GM06990 (cell line): ENCODE measurements around the gene LRRC8B.

Experiments
- DNase-seq: peaks from one replicate; pipeline ENCODE4 v3.0.0-alpha.2; 2011; ENCODE audit not compliant: insufficient read length; ENCODE audit errors: extremely low read depth
- H3K27me3 ChIP-seq: replicated peaks from 2 replicates; pipeline ENCODE4 v1.6.0; 2011; ENCODE audit warnings: low read length; ENCODE audit not compliant: control insufficient read depth, insufficient read depth
- H3K36me3 ChIP-seq: 2 replicates; pipeline ENCODE4 v1.5.1; 2011; ENCODE audit warnings: low read length; ENCODE audit not compliant: control insufficient read depth, insufficient read depth
- H3K4me3 ChIP-seq: replicated peaks from 2 replicates; pipeline ENCODE4 v1.5.1; 2011; ENCODE audit warnings: low read depth, mild to moderate bottlenecking, control low read depth, low read length
- CTCF ChIP-seq: IDR thresholded peaks from 2 replicates; pipeline ENCODE4 v1.5.1; 2011; ENCODE audit warnings: low read length, control low read depth, mild to moderate bottlenecking, inconsistent platforms; ENCODE audit not compliant: insufficient read depth, poor library complexity, severe bottlenecking

Gene LRRC8B

GRCh38 chr1:89575207-89575606, 50.6 kb downstream of the LRRC8B start:
- DNase-seq = no peak
- no peak for TF ChIP-seq CTCF
- Histone ChIP-seq H3K4me3 (no peak overlapping the region), H3K36me3 (no peaks in the 10 kb centered on the region), H3K27me3 (no peaks in the 10 kb centered on the region)

- no peaks in the 10 kb centered on the region for H3K27me3 ChIP-seq
- DNase-seq = no peak
- no peaks in the 10 kb centered on the region; the same call in 1 of the 2 replicates for H3K36me3 ChIP-seq
- H3K4me3 ChIP-seq = no peak overlapping the region
- TF ChIP-seq CTCF = no peak
Observed at GRCh38 chr1:89576013-89576412, 51.4 kb downstream of the LRRC8B start.

GRCh38 chr1:89578151-89578550, 53.5 kb downstream of the LRRC8B start:
- Histone ChIP-seq H3K4me3 (no peak overlapping the region), H3K27me3 (no peaks in the 10 kb centered on the region), H3K36me3 (no peaks in the 10 kb centered on the region; the same call in none of the 2 replicates)
- TF ChIP-seq CTCF = no peak
- DNase-seq = no peak

- Histone ChIP-seq H3K4me3 (no peak overlapping the region), H3K27me3 (no peaks in the 10 kb centered on the region), H3K36me3 (no peaks in the 10 kb centered on the region; the same call in none of the 2 replicates)
- no peak for TF ChIP-seq CTCF
- no peak for DNase-seq
Observed at GRCh38 chr1:89578946-89579684, 54.5 kb downstream of the LRRC8B start.

GRCh38 chr1:89580036-89580435, 55.4 kb downstream of the LRRC8B start:
- no peak overlapping the region for H3K4me3 ChIP-seq
- H3K36me3 ChIP-seq = no peaks in the 10 kb centered on the region; the same call in none of the 2 replicates
- no peak for DNase-seq
- no peaks in the 10 kb centered on the region for H3K27me3 ChIP-seq
- TF ChIP-seq CTCF = no peak

GRCh38 chr1:89581859-89582258, 57.2 kb downstream of the LRRC8B start:
- TF ChIP-seq CTCF = no peak
- H3K4me3 ChIP-seq = no peak overlapping the region
- no peak for DNase-seq
- H3K27me3 ChIP-seq = no peaks in the 10 kb centered on the region
- no peaks in the 10 kb centered on the region; the same call in none of the 2 replicates for H3K36me3 ChIP-seq
